Fibroblast of pulmonary artery (primary cell): ENCODE measurements around the gene TMEM200C.
"Not testable (repeated sequence)": the region's sequence is repeated elsewhere in the genome, so short reads cannot be mapped to it uniquely, and the experiment has no call there.

Experiments
- DNase-seq: peaks from one replicate; pipeline ENCODE4 v3.0.0-alpha.2; 2010; ENCODE audit warnings: low read depth
- H3K4me3 ChIP-seq: replicated peaks from 2 replicates; pipeline ENCODE4 v1.5.1; 2011; ENCODE audit warnings: low read depth, mild to moderate bottlenecking, control low read depth, low read length, moderate library complexity
- CTCF ChIP-seq: IDR thresholded peaks from 2 replicates; pipeline ENCODE4 v1.5.1; 2011; ENCODE audit warnings: mild to moderate bottlenecking, control low read depth, low read length, inconsistent platforms; ENCODE audit errors: missing control alignments

Gene TMEM200C

GRCh38 chr18:5879479-5879882, 15.8 kb downstream of the TMEM200C start:
- peak; percentile 89 for TF ChIP-seq CTCF
- H3K4me3 ChIP-seq, result no peak overlapping the region
- DNase-seq, result peak; percentile 60

GRCh38 chr18:5876891-5877290, 18.4 kb downstream of the TMEM200C start:
- no peak for TF ChIP-seq CTCF
- DNase-seq, result no peak
- no peak overlapping the region for H3K4me3 ChIP-seq

- no peak for DNase-seq
- no peak overlapping the region for H3K4me3 ChIP-seq
- TF ChIP-seq CTCF, result no peak
These were observed 21.0 kb downstream of the TMEM200C start for GRCh38 chr18:5874336-5874735.

- DNase-seq, result no peak
- no peak overlapping the region for H3K4me3 ChIP-seq
- no peak for TF ChIP-seq CTCF
These were observed 22.4 kb downstream of the TMEM200C start for GRCh38 chr18:5872886-5873285.

- H3K4me3 ChIP-seq, result no peak overlapping the region
- DNase-seq, result no peak
- no peak for TF ChIP-seq CTCF
These were observed 23.9 kb downstream of the TMEM200C start for GRCh38 chr18:5871426-5871825.

GRCh38 chr18:5868218-5868854, 27.0 kb downstream of the TMEM200C start:
- DNase-seq, result peak; percentile 92
- no peak overlapping the region for H3K4me3 ChIP-seq
- TF ChIP-seq CTCF, result peak; percentile 89

- no peak overlapping the region for H3K4me3 ChIP-seq
- no peak for DNase-seq
- no peak for TF ChIP-seq CTCF
These were observed 29.8 kb downstream of the TMEM200C start for GRCh38 chr18:5865521-5865920.

- DNase-seq, result not testable (repeated sequence)
These were observed 33.2 kb downstream of the TMEM200C start for GRCh38 chr18:5862127-5862526.

More at GRCh38 chr18:5862127-5862526, 33.2 kb downstream of the TMEM200C start:
- not testable (repeated sequence) for H3K4me3 ChIP-seq
